GM08714 (cell line): ENCODE data around the gene HP1BP3.

Experiments used
- H3K4me3 ChIP-seq: fragments of 200-500 bp; sonication (Bioruptor generic); 2 replicates; pipeline ENCODE4 v1.5.1; 2014; ENCODE audit warnings: mild to moderate bottlenecking, low read length, inconsistent platforms
- ZNF274 ChIP-seq: IDR thresholded peaks from 2 replicates; pipeline ENCODE4 v1.6.1; 2012; ENCODE audit warnings: mild to moderate bottlenecking, low read depth, low read length

The HP1BP3 gene

GRCh38 chr1:20735581-20736111 is 51.5 kb downstream of the HP1BP3 start:
- no peak for TF ChIP-seq ZNF274
- H3K4me3 ChIP-seq = no peak overlapping the region

- TF ChIP-seq ZNF274 = no peak
- H3K4me3 ChIP-seq = no peak overlapping the region; the same call in 1 of the 2 replicates
These were observed 53.6 kb downstream of the HP1BP3 start for GRCh38 chr1:20733360-20733975.

GRCh38 chr1:20732588-20733359 is 54.3 kb downstream of the HP1BP3 start, which contains the start of gene SH2D5:
Gene SH2D5 (minus strand): TSS chr1:20732703. CDS start chr1:20728044, 4,659 bp downstream.
- H3K4me3 ChIP-seq = peak within 1 kb of the TSS; percentile 67; the same call in 1 of the 2 replicates
- no peak for TF ChIP-seq ZNF274

GRCh38 chr1:20732071-20732587 is 55.0 kb downstream of the HP1BP3 start:
- H3K4me3 ChIP-seq = peak overlapping the region; percentile 67; the same call in 1 of the 2 replicates
- no peak for TF ChIP-seq ZNF274

GRCh38 chr1:20731057-20731991 is 55.8 kb downstream of the HP1BP3 start:
- TF ChIP-seq ZNF274 = no peak
- H3K4me3 ChIP-seq = peak overlapping the region; percentile 44; the same call in 1 of the 2 replicates

- TF ChIP-seq ZNF274 = no peak
- no peak overlapping the region for H3K4me3 ChIP-seq
These were observed 56.4 kb downstream of the HP1BP3 start for GRCh38 chr1:20730690-20731056.

- no peak overlapping the region for H3K4me3 ChIP-seq
- no peak for TF ChIP-seq ZNF274
These were observed 57.0 kb downstream of the HP1BP3 start for GRCh38 chr1:20729990-20730689.

- no peak for TF ChIP-seq ZNF274
- no peak overlapping the region for H3K4me3 ChIP-seq
These were observed 57.8 kb downstream of the HP1BP3 start for GRCh38 chr1:20729155-20729931.

GRCh38 chr1:20728371-20729154 is 58.5 kb downstream of the HP1BP3 start:
- TF ChIP-seq ZNF274 = no peak
- H3K4me3 ChIP-seq = no peak overlapping the region

- H3K4me3 ChIP-seq = no peak overlapping the region
- TF ChIP-seq ZNF274 = no peak
These were observed 59.3 kb downstream of the HP1BP3 start for GRCh38 chr1:20727746-20728316.

- no peak overlapping the region for H3K4me3 ChIP-seq
- TF ChIP-seq ZNF274 = no peak
These were observed 60.0 kb downstream of the HP1BP3 start for GRCh38 chr1:20726932-20727745.
